GM18951 (cell line): ENCODE results near the gene PXDC1.

Experiments
- POLR2A ChIP-seq: IDR thresholded peaks from 4 replicates; pipeline ENCODE4 v1.6.1; 2011; ENCODE audit warnings: mild to moderate bottlenecking; ENCODE audit not compliant: insufficient read length, insufficient read depth; ENCODE audit errors: extremely low read depth
- in situ Hi-C: fragments of 300-500 bp; cut with MboI; formaldehyde crosslinking; loops from one replicate; pipeline ENCODE4 v1.12.0; 2022; ENCODE audit warnings: low sequenced_read_pairs, mixed read lengths, inconsistent platforms; ENCODE audit not compliant: unreplicated experiment

PXDC1 gene

GRCh38 chr6:3789018-3789895, 37.7 kb upstream of the PXDC1 start:
- in situ Hi-C loops: no loop called here
- TF ChIP-seq POLR2A: no peak

GRCh38 chr6:3788408-3789017, 37.0 kb upstream of the PXDC1 start:
- TF ChIP-seq POLR2A: no peak
- in situ Hi-C loops: no loop called here

GRCh38 chr6:3786141-3786540, 34.6 kb upstream of the PXDC1 start:
- in situ Hi-C loops: no loop called here
- no peak for TF ChIP-seq POLR2A

- TF ChIP-seq POLR2A: no peak
- in situ Hi-C loops: no loop called here
Measured at GRCh38 chr6:3785745-3786098, 34.2 kb upstream of the PXDC1 start.

- in situ Hi-C loops: no loop called here
Measured at GRCh38 chr6:3784885-3785744, 33.6 kb upstream of the PXDC1 start.

GRCh38 chr6:3784423-3784822, 32.9 kb upstream of the PXDC1 start:
- no peak for TF ChIP-seq POLR2A
- in situ Hi-C loops: no loop called here

More at GRCh38 chr6:3784885-3785744, 33.6 kb upstream of the PXDC1 start:
- no peak for TF ChIP-seq POLR2A

- in situ Hi-C loops: no loop called here
Measured at GRCh38 chr6:3782876-3783832, 31.6 kb upstream of the PXDC1 start.

GRCh38 chr6:3781504-3781903, 30.0 kb upstream of the PXDC1 start:
- in situ Hi-C loops: no loop called here
- no peak for TF ChIP-seq POLR2A

More at GRCh38 chr6:3782876-3783832, 31.6 kb upstream of the PXDC1 start:
- no peak for TF ChIP-seq POLR2A

GRCh38 chr6:3779574-3779849, 28.0 kb upstream of the PXDC1 start:
- in situ Hi-C loops: no loop called here
- TF ChIP-seq POLR2A: no peak

- TF ChIP-seq POLR2A: no peak
- in situ Hi-C loops: no loop called here
Measured at GRCh38 chr6:3778701-3779573, 27.4 kb upstream of the PXDC1 start.

- no peak for TF ChIP-seq POLR2A
- in situ Hi-C loops: no loop called here
Measured at GRCh38 chr6:3777730-3778461, 26.4 kb upstream of the PXDC1 start.
